LNCAP (cell line): ENCODE data around the gene MYL4.

ENCODE experiments used
- CTCF ChIP-seq: fragments of 450-650 bp; IDR thresholded peaks from 2 replicates; pipeline ENCODE4 v1.5.1; 2017; ENCODE audit warnings: mild to moderate bottlenecking

The MYL4 gene

GRCh38 chr17:47222047-47222446, 12.9 kb downstream of the MYL4 start:
- TF ChIP-seq CTCF = no peak

- TF ChIP-seq CTCF = no peak
Measured at GRCh38 chr17:47223007-47223406, 13.9 kb downstream of the MYL4 start.

GRCh38 chr17:47223460-47223859, 14.3 kb downstream of the MYL4 start:
- TF ChIP-seq CTCF = no peak

GRCh38 chr17:47224966-47225365, 15.8 kb downstream of the MYL4 start:
- no peak for TF ChIP-seq CTCF

GRCh38 chr17:47225436-47225858, 16.3 kb downstream of the MYL4 start:
- TF ChIP-seq CTCF = no peak

GRCh38 chr17:47225911-47226688, 17.0 kb downstream of the MYL4 start:
- no peak for TF ChIP-seq CTCF

GRCh38 chr17:47227862-47228261, 18.7 kb downstream of the MYL4 start:
- TF ChIP-seq CTCF = no peak
